K562 (cell line): Measurements from ENCODE around the gene FRMD5. TPM values are rescaled to one million over a fixed set of nuclear protein-coding genes. Genes with fewer than 3 reads are reported as not detected.

Source experiments
- ATAC-seq: fragments of 200-7000 bp; cut with Tn5 transposase; 3 replicates; pipeline ENCODE4 v1.9.1; 2020; ENCODE audit warnings: moderate library complexity
- BruUV-seq: library from RNA; stranded (reverse); fragments of 400-500 nt; replicated peaks from 2 replicates; lab custom pipeline; 2021; lab: Mats Ljungman, UMichigan
- CTCF ChIA-PET: fragments of 300-600 bp; formaldehyde crosslinking; extraction: SDS; loops from one replicate; lab custom pipeline; 2021; ENCODE audit warnings: low intra/inter-chr PET ratio; lab: Yijun Ruan, JAX
- POLR2A ChIA-PET: fragments of 300-600, 350-650 bp; sonication (Branson Sonifier 250); formaldehyde crosslinking; extraction: SDS; loops from one replicate; lab custom pipeline; 2021; ENCODE audit warnings: antibody characterized with exemption, inconsistent platforms; lab: Yijun Ruan, JAX
- DNase-seq, 4 experiments: peaks; one replicate each; pipeline versions ENCODE4 v3.0.0 to v3.0.0-alpha.2; 2011 to 2018; ENCODE audit warnings: low spot score in 3 of 4, mixed read lengths in 3 of 4; ENCODE audit errors: extremely low read depth in 1 of 4
- FAIRE-seq: peaks from 2 replicates; lab custom pipeline; 2011; peaks lifted over from hg19 to GRCh38; lab: Jason Lieb, UNC
- H2AFZ ChIP-seq: 2 replicates; pipeline ENCODE4 v1.6.0; 2011; ENCODE audit warnings: low read depth, low read length, control low read depth, inconsistent platforms
- H3K27ac ChIP-seq: fragments of 200-600 bp; 3 replicates; pipeline ENCODE4 v1.8.0; 2011; ENCODE audit warnings: low read depth, mild to moderate bottlenecking, control low read depth, inconsistent platforms, low read length, moderate library complexity, mixed read lengths; ENCODE audit errors: extremely low read depth
- H3K27me3 ChIP-seq, 2 experiments: fragments of 300-600 bp in 1 of 2; 2 replicates in 1 of 2; 3 replicates in 1 of 2; pipeline versions ENCODE4 v1.6.0 to v1.8.0; 2011; ENCODE audit warnings: inconsistent platforms in 2 of 2, low read length in 2 of 2, mild to moderate bottlenecking in 1 of 2, mixed read lengths in 1 of 2, moderate library complexity in 1 of 2; ENCODE audit not compliant: control insufficient read depth in 2 of 2, insufficient read depth in 2 of 2
- H3K36me3 ChIP-seq: fragments of 300-600 bp; 3 replicates; pipeline ENCODE4 v1.8.0; 2011; ENCODE audit warnings: mild to moderate bottlenecking, low read length, inconsistent platforms; ENCODE audit not compliant: control insufficient read depth, insufficient read depth
- H3K4me1 ChIP-seq, 2 experiments: fragments of 200-600 bp in 1 of 2; replicated peaks in 1 of 2; 2 replicates in 1 of 2; 3 replicates in 1 of 2; pipeline versions ENCODE4 v1.5.1 to v1.8.0; 2011; ENCODE audit warnings: inconsistent platforms in 2 of 2, low read length in 2 of 2, mild to moderate bottlenecking in 1 of 2, mixed read lengths in 1 of 2, moderate library complexity in 1 of 2; ENCODE audit not compliant: control insufficient read depth in 2 of 2, insufficient read depth in 2 of 2
- H3K4me2 ChIP-seq: 2 replicates; pipeline ENCODE4 v1.6.1; 2011; ENCODE audit warnings: low read length, control low read depth, inconsistent platforms, mixed read lengths; ENCODE audit not compliant: insufficient read depth
- H3K4me3 ChIP-seq: fragments of 200-600 bp; sonication (generic), shearing (Covaris generic); 2 replicates; pipeline ENCODE4 v1.5.1; 2016; ENCODE audit warnings: control low read depth, inconsistent platforms
- H3K79me2 ChIP-seq: fragments of 200-600 bp; 3 replicates; pipeline ENCODE4 v1.8.0; 2011; ENCODE audit warnings: low read length, inconsistent platforms; ENCODE audit not compliant: control insufficient read depth, insufficient read depth
- H3K9ac ChIP-seq, 2 experiments: 2 replicates each; pipeline versions ENCODE4 v1.6.0 to v1.6.1; 2011; ENCODE audit warnings: low read depth in 2 of 2, low read length in 2 of 2, control low read depth in 1 of 2, inconsistent platforms in 1 of 2, mild to moderate bottlenecking in 1 of 2, mixed read lengths in 1 of 2; ENCODE audit not compliant: insufficient read depth in 1 of 2
- H3K9me1 ChIP-seq: one replicate; pipeline ENCODE4 v1.6.0; 2011; ENCODE audit warnings: inconsistent platforms, mild to moderate bottlenecking, low read length, moderate library complexity; ENCODE audit not compliant: control insufficient read depth, insufficient read depth
- H3K9me3 ChIP-seq: replicated peaks from 2 replicates; pipeline ENCODE4 v1.5.1; 2011; ENCODE audit warnings: low read depth, low read length, inconsistent platforms; ENCODE audit not compliant: control insufficient read depth, insufficient read depth
- H4K20me1 ChIP-seq: replicated peaks from 2 replicates; pipeline ENCODE4 v1.6.1; 2011; ENCODE audit warnings: low read length, inconsistent platforms, mixed read lengths; ENCODE audit not compliant: control insufficient read depth, insufficient read depth
- CBX3 ChIP-seq, 2 experiments: IDR thresholded peaks; 1 replicate in 1 of 2; 2 replicates in 1 of 2; pipeline ENCODE4 v1.6.1; 2012; ENCODE audit warnings: inconsistent platforms in 2 of 2, low read length in 2 of 2, borderline replicate concordance in 1 of 2, control low read depth in 1 of 2
- MCM2 ChIP-seq: fragments of 450-650 bp; IDR thresholded peaks from 2 replicates; pipeline ENCODE4 v1.6.1; 2017; ENCODE audit warnings: low read depth, mild to moderate bottlenecking
- MLLT1 ChIP-seq, 2 experiments: fragments of 450-650 bp; IDR thresholded peaks; 2 replicates each; pipeline ENCODE4 v1.6.1; 2016
- RBFOX2 ChIP-seq: fragments of 200-400 bp; formaldehyde crosslinking; IDR thresholded peaks from 2 replicates; pipeline ENCODE4 v1.6.1; 2017; ENCODE audit warnings: low read depth, mild to moderate bottlenecking, low read length, moderate library complexity
- SREBF1 ChIP-seq: fragments of 150-350 bp; IDR thresholded peaks from 2 replicates; pipeline ENCODE4 v1.6.1; 2014; ENCODE audit warnings: antibody characterized with exemption, low read depth, low read length, borderline replicate concordance
- ZBED1 ChIP-seq: IDR thresholded peaks from 2 replicates; pipeline ENCODE4 v1.6.1; 2014
- ZNF318 ChIP-seq, 2 experiments: fragments of 450-650 bp; IDR thresholded peaks; 2 replicates each; pipeline ENCODE4 v1.6.1; 2016; ENCODE audit warnings: mild to moderate bottlenecking in 2 of 2, borderline replicate concordance in 1 of 2, low read depth in 1 of 2, moderate library complexity in 1 of 2
- ZNF696 ChIP-seq: fragments of 250-450 bp; sonication (Bioruptor Pico); conservative IDR thresholded peaks from 2 replicates; pipeline ENCODE4 v1.4.0; 2020; ENCODE audit warnings: mild to moderate bottlenecking, moderate library complexity
- WGBS: fragments of 100-300 bp; shearing (Covaris generic); methylation state at CpG from one replicate; pipeline ENCODE4 v1.1.6; 2016; ENCODE audit warnings: low coverage, mixed read lengths; ENCODE audit not compliant: insufficient coverage; ENCODE audit errors: missing lambda C conversion rate; 5-methylcytosine and 5-hydroxymethylcytosine counted together
- in situ Hi-C: fragments of 300-500 bp; cut with MboI; formaldehyde crosslinking; loops from 4 replicates; pipeline ENCODE4 v1.15.0; 2018; ENCODE audit warnings: inconsistent platforms, mixed read lengths
- intact Hi-C: fragments of 100-400 bp; cut with micrococcal nuclease; formaldehyde crosslinking; loops from 2 replicates; pipeline ENCODE4 v1.14.2; 2022
- polyA plus RNA-seq, 8 experiments: library from polyadenylated mRNA; depleted of rRNA in 4 of 8; stranded (reverse) in 5 of 8; unstranded in 3 of 8; fragments of >200 nt; fragmentation: Nextera tagmentation in 2 of 8; fragmentation: Illumina TruSeq in 1 of 8; extraction: Ambion mirVana in 2 of 8; extraction: Trizol in 1 of 8; gene quantifications; 2 replicates each; pipeline versions ENCODE4 v1.2.1 to v1.2.3, GENCODE V29; 2011 to 2014; ENCODE audit warnings: inconsistent platforms in 1 of 8, missing spikeins in 1 of 8
- total RNA-seq, 7 experiments: library from RNA; depleted of rRNA in 6 of 7; stranded (reverse); fragments of >200 nt in 6 of 7; fragmentation: Illumina TruSeq in 2 of 7; extraction: Trizol in 2 of 7; gene quantifications; 2 replicates each; pipeline versions ENCODE4 v1.2.1 to v1.2.3, GENCODE V29; 2011 to 2021; ENCODE audit warnings: low replicate concordance in 1 of 7

Gene FRMD5
- total and polyA plus RNA-seq, 9 of the 15 experiments (the other 6 are each of a cell fraction or from before 2014, with no cell fraction given) = 0.13 to 0.38 TPM; not detected in 7

GRCh38 chr15:43912208-43912607 lies 282.9 kb downstream of the FRMD5 start:
- H3K79me2 ChIP-seq = no peaks in the 10 kb centered on the region
- no peak for ATAC-seq
- no peak overlapping the region for H3K4me3 ChIP-seq
- no peak overlapping the region for H3K27ac ChIP-seq
- H3K9me3 ChIP-seq = no peaks in the 10 kb centered on the region
- in situ Hi-C loops = no loop called here
- POLR2A ChIA-PET = interaction anchor here (1.8 kb wide), 1 partner anchor 12 kb away, joined by 5 read pairs; no protein-coding TSS in a partner anchor
- no peaks in the 10 kb centered on the region for H3K4me1 ChIP-seq
- TF ChIP-seq MLLT1 (IDR thresholded peaks at IDR 0.05) = no peak
- TF ChIP-seq RBFOX2 = no peak
- TF ChIP-seq CBX3 (IDR thresholded peaks at IDR 0.05; ENCODE audit: borderline replicate concordance in 1 of 2, low read length in 2 of 2) = no peak
- no peak for TF ChIP-seq MCM2
- TF ChIP-seq SREBF1 = no peak
- TF ChIP-seq ZNF696 (CRISPR knock-in tag) = no peak
- TF ChIP-seq ZBED1 = no peak
- TF ChIP-seq ZNF318 (IDR thresholded peaks at IDR 0.05; ENCODE audit: borderline replicate concordance in 1 of 2, low read depth in 1 of 2) = no peak
- no peaks in the 10 kb centered on the region for H4K20me1 ChIP-seq
- H3K27me3 ChIP-seq = peaks cover 27 to 29% of the 10 kb centered on the region in 2 experiments
- no peak for DNase-seq
- no peak overlapping the region for H2AFZ ChIP-seq
- CTCF ChIA-PET = no interaction called here
- no peaks in the 10 kb centered on the region for H3K9me1 ChIP-seq
- H3K4me2 ChIP-seq = no peak overlapping the region
- H3K36me3 ChIP-seq = no peaks in the 10 kb centered on the region
- intact Hi-C loops = no loop called here
- no peak for FAIRE-seq
- 0% methylated on average over 6 of the region's 6 CpGs for WGBS
- H3K9ac ChIP-seq = no peak overlapping the region
- no TSS peak for BruUV-seq
